HG02759 (cell line): ENCODE data around the gene INSYN2B.

Experiments
- ATAC-seq: cut with Tn5 transposase; IDR thresholded peaks from one replicate; pipeline ENCODE4 v1.9.1; 2021; ENCODE audit warnings: mild to moderate bottlenecking, moderate library complexity; ENCODE audit not compliant: unreplicated experiment

Gene INSYN2B

GRCh38 chr5:169980418-169981053 lies at the start of gene INSYN2B:
TSS of gene INSYN2B (minus strand) at chr5:169980495. CDS start at chr5:169883898, 96,597 bp downstream.
- peak; percentile 49 for ATAC-seq

- ATAC-seq: no peak
These were observed 47.8 kb upstream of the INSYN2B start for GRCh38 chr5:170028124-170028523.

- no peak for ATAC-seq
These were observed 45.6 kb upstream of the INSYN2B start for GRCh38 chr5:170025853-170026252.

- no peak for ATAC-seq
These were observed 41.2 kb upstream of the INSYN2B start for GRCh38 chr5:170021506-170021905.

- ATAC-seq: no peak
These were observed 40.1 kb upstream of the INSYN2B start for GRCh38 chr5:170020423-170020822.

- ATAC-seq: no peak
These were observed 32.3 kb upstream of the INSYN2B start for GRCh38 chr5:170012622-170013021.

GRCh38 chr5:170011751-170012150 lies 31.5 kb upstream of the INSYN2B start:
- no peak for ATAC-seq

GRCh38 chr5:170010595-170010994 lies 30.3 kb upstream of the INSYN2B start:
- no peak for ATAC-seq

- ATAC-seq: no peak
These were observed 28.1 kb upstream of the INSYN2B start for GRCh38 chr5:170008376-170008775.

GRCh38 chr5:170006021-170006420 lies 25.7 kb upstream of the INSYN2B start:
- no peak for ATAC-seq

- no peak for ATAC-seq
These were observed 19.9 kb upstream of the INSYN2B start for GRCh38 chr5:170000155-170000554.

- no peak for ATAC-seq
These were observed 19.3 kb upstream of the INSYN2B start for GRCh38 chr5:169999621-170000020.

- ATAC-seq: no peak
These were observed 17.5 kb upstream of the INSYN2B start for GRCh38 chr5:169997798-169998197.

- ATAC-seq: no peak
These were observed 13.1 kb upstream of the INSYN2B start for GRCh38 chr5:169993485-169993790.

- ATAC-seq: no peak
These were observed 12.6 kb upstream of the INSYN2B start for GRCh38 chr5:169992789-169993484.

GRCh38 chr5:169991115-169991869 lies 11.0 kb upstream of the INSYN2B start:
- ATAC-seq: no peak

- ATAC-seq: no peak
These were observed 9.1 kb upstream of the INSYN2B start for GRCh38 chr5:169989365-169989764.

- ATAC-seq: no peak
These were observed 8.7 kb upstream of the INSYN2B start for GRCh38 chr5:169988947-169989346.

GRCh38 chr5:169988206-169988605 lies 7.9 kb upstream of the INSYN2B start:
- ATAC-seq: no peak

GRCh38 chr5:169979871-169980270 lies 424 bp downstream of the INSYN2B start:
- no peak for ATAC-seq

GRCh38 chr5:169978714-169979113 lies 1.6 kb downstream of the INSYN2B start:
- ATAC-seq: no peak

- no peak for ATAC-seq
These were observed 6.0 kb downstream of the INSYN2B start for GRCh38 chr5:169974121-169974770.
